GM19239 (cell line): ENCODE data around the gene PRG2.
A peak's percentile ranks its signal among the peaks of the same experiment; 100 is the strongest.
"Not testable (repeated sequence)": the region's sequence is repeated elsewhere in the genome, so short reads cannot be mapped to it uniquely, and the experiment has no call there.

Experiments used
- DNase-seq: peaks from one replicate; pipeline ENCODE4 v3.0.0; 2011; ENCODE audit warnings: low spot score; ENCODE audit not compliant: insufficient read length
- FAIRE-seq: peaks from 2 replicates; lab custom pipeline; 2011; peaks lifted over from hg19 to GRCh38; lab: Jason Lieb, UNC

PRG2 gene

GRCh38 chr11:57421805-57422204, 31.4 kb upstream of the PRG2 start:
- FAIRE-seq (no peak), DNase-seq (no peak)

DNA sequence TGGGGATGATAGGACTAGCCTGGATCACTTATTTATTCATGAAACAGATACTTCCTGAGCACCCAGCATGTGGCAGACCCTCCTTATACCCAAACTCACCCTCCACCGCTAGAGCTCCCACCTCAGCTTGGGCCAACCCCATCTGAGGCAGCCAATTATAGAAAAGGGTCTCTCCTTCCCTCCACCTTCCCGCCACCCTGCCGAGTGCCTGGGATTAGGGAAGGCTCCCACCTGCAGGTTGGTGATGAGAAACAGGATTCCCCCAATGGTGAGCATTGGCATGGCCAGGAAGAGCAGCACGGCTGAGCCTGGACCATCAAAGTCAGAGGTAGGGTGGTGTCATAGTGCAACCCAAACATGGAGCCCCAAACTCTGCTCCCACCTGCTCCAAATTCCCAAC, 30.6 kb upstream of the PRG2 start:
- DNase-seq (no peak), FAIRE-seq (no peak)

DNA sequence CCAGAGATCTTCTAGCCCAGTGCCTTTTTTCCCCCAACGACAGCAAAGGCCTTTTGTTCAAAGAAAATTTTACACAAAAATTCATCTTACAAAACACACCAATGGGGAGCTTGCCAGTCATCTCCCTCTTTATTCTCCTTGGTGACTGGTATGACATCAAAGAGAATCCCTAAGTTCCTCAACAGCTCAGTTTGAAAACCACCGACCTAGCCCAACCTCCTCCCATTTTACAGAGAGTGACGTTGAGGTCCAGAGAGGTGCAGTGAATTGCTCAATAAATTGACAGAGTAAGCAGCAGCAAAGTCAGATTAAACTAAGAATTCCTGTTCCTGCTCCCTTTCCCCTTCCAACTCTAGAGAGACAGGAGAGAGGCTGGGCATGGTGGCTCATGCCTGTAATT, 28.7 kb upstream of the PRG2 start:
- DNase-seq (no peak), FAIRE-seq (no peak)

- DNase-seq (no peak), FAIRE-seq (no peak)
These were observed 27.7 kb upstream of the PRG2 start for GRCh38 chr11:57418131-57418530.

DNA sequence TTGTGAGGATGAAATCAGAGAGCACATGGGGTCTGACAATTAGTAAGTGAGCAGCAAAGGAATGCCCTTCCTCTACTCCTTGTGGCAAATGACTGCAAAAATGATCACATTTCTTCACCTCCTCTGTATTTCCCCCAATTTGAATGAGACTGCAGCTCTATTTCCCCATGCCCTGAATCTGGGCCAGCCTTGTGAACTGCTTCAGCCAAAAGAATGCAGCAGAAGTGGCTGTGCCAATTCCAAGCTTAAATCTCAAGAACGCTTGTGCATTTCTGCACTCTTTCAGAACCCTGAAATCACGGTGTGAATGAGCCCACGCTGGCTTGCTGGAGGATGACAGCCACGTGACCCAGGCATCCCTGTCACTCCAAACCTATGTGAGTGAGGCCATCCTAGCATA, 26.6 kb upstream of the PRG2 start:
- DNase-seq, result no peak
- no peak for FAIRE-seq

DNA sequence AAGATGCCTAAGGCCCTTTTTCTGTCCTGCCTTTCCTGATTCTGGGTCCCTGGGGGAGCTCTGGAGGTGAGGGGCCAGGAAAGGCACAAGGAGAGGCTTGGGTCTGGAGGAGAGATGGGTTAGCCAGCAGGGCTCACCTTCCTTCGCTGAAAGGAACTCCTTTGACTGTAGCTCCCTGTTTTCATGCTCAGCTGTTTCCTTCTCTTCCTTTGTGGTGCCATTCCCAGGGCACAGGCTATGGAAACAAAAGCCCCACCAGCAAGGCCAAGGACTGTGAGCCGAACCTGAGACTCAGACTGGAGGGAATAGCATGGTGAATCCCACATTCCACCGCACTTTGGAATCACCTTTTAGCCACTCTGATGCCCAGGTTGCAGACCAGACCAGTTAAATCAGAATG, 26.0 kb upstream of the PRG2 start:
- no peak for FAIRE-seq
- no peak for DNase-seq

DNA sequence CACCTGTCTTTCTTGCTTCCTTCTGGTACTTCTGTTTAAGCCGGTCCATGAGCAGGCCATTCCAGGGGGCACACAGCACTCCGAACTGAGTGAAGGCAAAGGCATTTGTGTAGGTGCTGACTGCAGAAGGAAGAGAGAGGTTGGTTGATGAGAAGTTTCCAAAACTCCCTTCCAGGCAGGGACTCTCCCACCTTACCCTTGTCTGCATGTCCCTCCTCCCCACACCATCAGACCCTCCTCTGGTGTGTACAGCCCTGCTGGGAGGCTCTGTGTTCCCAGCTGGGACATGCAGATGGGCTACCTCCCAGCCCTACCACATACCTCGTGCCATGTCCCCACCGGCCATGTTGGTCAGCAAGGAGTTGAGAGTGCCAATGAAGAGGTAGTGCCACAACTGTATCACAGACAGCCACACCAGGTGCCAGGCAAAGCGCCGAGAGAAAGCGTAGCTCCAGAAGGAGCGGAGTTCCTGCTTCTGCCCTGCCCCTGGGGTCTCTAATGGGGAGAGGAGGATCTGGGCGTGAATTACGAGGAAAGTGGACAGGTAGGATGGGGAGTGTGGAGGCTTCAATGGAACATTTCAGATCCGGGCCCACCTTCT, 24.3 kb upstream of the PRG2 start:
- DNase-seq (no peak), FAIRE-seq (no peak)

DNA sequence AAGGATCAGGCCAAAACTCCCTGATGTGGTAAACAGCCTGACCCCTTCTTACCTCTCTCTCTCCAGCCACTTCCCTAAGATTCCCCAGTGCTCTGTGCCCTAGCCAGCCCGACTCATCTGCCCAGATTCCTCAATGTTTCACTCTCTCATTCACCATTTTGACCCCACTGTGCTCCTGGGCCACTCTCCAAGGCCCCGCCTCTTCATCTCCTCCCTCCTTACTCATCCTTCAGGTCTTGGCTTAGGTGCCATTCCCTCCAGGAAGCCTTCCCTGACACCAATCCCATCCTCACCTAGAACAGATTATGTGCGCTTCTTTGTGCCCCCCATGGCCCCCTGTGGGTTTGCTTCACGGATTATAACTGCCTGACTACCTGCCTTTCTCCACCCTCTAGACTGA, 23.2 kb upstream of the PRG2 start:
- FAIRE-seq, result no peak

DNA sequence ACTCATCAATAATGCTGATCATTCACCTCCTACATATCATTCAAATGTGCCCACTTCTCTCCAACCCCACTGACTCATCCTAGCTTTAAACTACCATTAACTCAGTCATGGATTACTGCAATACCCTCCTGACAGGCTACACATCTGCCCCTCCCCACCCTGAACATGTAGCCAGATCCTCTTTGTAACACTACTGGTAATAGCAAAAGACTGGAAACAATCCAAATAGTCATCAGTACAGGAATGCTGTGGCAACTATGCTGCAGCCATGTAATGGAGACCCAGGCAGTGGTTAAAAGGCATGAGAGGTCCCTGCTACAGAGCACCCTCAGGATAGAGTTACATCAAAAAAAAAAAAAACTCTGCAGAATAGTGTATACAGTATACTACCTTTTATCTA, 19.8 kb upstream of the PRG2 start:
- DNase-seq (no peak), FAIRE-seq (no peak)

More for the DNA sequence above, 23.2 kb upstream of the PRG2 start:
- no peak for DNase-seq

DNA sequence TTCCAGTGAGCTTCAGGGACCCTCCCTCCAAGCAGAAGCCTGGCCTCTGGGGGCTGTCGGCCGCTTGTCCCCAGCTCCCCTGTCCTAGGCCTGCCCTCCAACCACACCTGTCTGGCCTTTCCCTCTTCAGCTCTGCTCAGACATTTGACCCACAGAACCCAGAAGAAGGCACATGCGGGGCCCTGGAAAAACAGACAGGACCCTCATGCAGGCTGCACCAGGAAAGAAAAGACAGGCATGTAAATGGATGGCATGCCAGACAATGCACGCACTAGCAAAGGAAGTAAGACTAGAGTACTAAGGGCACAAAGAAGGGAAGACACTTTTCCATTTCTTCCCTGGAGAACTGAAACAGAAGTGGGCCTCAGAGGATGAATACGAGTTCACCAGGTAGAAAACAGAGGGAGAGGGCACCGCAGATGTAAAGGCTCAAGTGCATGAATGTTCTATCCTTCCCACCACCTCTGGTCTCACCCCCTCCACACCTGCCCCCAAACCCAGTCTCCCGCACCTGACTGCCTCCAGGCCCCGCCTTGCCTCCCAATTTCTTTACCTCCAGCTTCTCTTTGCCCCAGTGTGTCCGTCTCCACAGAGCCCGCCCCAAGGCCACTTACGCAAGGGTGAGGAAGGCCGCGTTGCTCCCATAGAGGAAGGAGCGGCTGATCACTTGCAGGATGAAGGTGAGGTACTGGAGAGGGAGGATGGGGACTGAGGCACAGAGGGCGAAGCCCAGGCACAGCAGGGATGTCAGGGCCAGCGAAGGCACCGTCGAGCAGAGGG, 19.1 kb upstream of the PRG2 start:
- FAIRE-seq, result no peak

DNA sequence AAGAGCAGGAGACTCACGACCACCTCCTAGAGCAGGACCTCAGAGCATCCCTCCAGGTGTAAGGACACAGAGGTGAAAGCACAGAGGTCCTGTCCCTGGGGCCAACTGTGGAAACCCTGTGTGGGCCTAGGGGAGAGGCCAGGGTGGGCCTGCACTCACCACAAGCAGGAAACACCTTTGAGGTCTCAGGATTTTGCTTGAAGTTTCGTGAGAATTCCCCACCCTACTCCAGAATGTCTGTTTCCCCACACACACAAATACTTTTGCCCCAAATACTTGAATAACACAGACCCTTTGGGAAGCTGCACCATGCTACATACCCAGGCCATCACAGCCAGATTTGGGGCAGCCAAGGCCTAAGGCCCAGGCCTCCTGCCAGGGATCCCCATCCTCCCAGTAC, 18.3 kb upstream of the PRG2 start:
- DNase-seq, result no peak

More for the DNA sequence above, 19.1 kb upstream of the PRG2 start:
- no peak for DNase-seq

DNA sequence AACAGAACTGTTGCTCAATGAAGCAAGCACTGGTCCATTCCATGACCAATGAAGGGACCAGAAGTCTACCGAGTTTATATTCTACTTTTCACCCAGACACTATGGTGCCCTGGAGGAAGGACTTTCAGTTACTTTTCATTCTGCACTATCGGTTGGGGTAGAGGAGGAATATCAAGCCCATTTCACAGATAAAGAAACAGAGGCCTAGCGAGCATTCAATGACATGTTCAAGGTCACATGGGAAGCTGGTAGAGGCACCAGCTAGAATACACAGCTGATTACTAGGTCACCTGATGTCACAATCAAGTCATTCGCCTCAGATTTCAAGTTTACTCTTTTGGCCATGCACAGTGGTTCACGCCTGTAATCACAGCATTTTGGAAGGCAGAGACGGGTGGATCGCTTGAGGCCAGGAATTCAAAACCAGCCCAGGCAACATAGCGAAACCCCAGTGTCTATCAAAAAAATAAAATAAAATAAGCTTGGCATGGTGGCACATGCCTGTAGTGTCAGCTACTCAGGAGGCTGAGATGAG, 17.6 kb upstream of the PRG2 start:
- DNase-seq, result no peak
- no peak for FAIRE-seq

More for the DNA sequence above, 18.3 kb upstream of the PRG2 start:
- no peak for FAIRE-seq

GRCh38 chr11:57407010-57407920, 16.8 kb upstream of the PRG2 start:
- FAIRE-seq (peak; percentile 35), DNase-seq (no peak)

GRCh38 chr11:57406337-57406904, 16.0 kb upstream of the PRG2 start:
- DNase-seq, result peak; percentile 26
- peak; percentile 90 for FAIRE-seq

GRCh38 chr11:57405271-57405860, 14.9 kb upstream of the PRG2 start:
- no peak for DNase-seq
- no peak for FAIRE-seq

- no peak for DNase-seq
These were observed 13.3 kb upstream of the PRG2 start for GRCh38 chr11:57403802-57404147.

DNA sequence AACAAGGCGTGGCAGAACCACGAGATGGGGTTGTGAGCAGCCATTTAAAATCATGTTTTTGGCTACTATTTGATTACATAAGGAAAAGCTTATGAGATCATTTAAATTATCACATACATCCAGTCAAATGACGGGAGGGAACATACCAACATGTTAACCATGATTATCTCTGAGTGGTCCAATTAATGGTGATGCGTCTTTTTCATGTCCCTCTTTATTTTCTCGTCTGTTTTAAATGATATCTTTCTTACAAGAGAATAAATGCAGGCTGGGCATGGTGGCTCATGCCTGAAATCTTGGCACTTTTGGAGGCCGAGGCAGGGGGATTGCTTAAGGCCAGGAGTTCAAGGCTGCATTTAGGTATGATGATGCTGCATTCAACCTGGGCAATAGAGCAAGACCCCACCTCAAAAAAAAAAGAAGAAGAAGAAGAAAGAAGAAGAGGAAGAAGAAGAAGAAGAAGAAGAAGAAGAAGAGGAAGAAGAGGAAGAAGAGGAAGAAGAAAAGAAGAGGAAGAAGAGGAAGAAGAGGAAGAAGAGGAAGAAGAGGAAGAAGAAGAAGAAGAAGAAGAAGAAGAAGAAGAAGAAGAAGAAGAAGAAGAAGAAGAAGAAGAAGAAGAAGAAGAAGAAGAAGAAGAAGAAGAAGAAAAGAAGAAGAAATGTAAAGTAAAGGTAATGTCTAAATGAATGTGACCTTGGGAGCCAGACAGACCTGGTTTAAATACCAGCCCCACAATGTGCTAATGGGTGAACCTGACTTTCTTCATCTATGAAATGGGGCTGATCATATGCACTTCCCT, 12.8 kb upstream of the PRG2 start:
- not testable (repeated sequence) for DNase-seq, FAIRE-seq

More at GRCh38 chr11:57403802-57404147, 13.3 kb upstream of the PRG2 start:
- FAIRE-seq, result no peak

GRCh38 chr11:57402188-57403002, 11.9 kb upstream of the PRG2 start:
- FAIRE-seq (no peak), DNase-seq (no peak)
